A549 (cell line): ENCODE data around the gene PLCH1. TPM values are rescaled to one million over a fixed set of nuclear protein-coding genes. Genes with fewer than 3 reads are reported as not detected.

Experiments used
- ATAC-seq, 2 experiments: fragments of 200-7000 bp in 1 of 2; fragments of >200 bp in 1 of 2; cut with Nextera tagmentation in 1 of 2; cut with Tn5 transposase in 1 of 2; 3 replicates each; pipeline versions ENCODE4 v1.8.0 to v1.9.1; 2018 to 2020; ENCODE audit warnings: mild to moderate bottlenecking in 1 of 2, moderate library complexity in 1 of 2
- CTCF ChIA-PET: fragments of 300-600 bp; sonication (Branson Sonifier 250); formaldehyde crosslinking; extraction: SDS; loops from one replicate; lab custom pipeline; 2021; ENCODE audit warnings: antibody characterized with exemption, inconsistent platforms; lab: Yijun Ruan, JAX
- POLR2A ChIA-PET: fragments of 350-600 bp; formaldehyde crosslinking; extraction: SDS; loops from one replicate; lab custom pipeline; 2021; ENCODE audit warnings: antibody characterized with exemption, inconsistent platforms; lab: Yijun Ruan, JAX
- DNase-seq, 2 experiments: peaks; one replicate each; pipeline versions ENCODE4 v3.0.0 to v3.0.0-alpha.2; 2011 to 2016; ENCODE audit warnings: low read depth in 1 of 2, low spot score in 1 of 2
- FAIRE-seq: peaks from 2 replicates; lab custom pipeline; 2011; peaks lifted over from hg19 to GRCh38; lab: Jason Lieb, UNC
- H3K27ac ChIP-seq, 2 experiments: fragments of >200 bp; sonication (Bioruptor Twin); formaldehyde crosslinking; 3 replicates each; pipeline ENCODE4 v1.5.1; 2016 to 2017
- H3K4me1 ChIP-seq: fragments of >200 bp; sonication (Bioruptor Twin); formaldehyde crosslinking; 3 replicates; pipeline ENCODE4 v1.6.1; 2016
- H3K4me2 ChIP-seq: fragments of >200 bp; sonication (Bioruptor Twin); formaldehyde crosslinking; 3 replicates; pipeline ENCODE4 v1.6.1; 2016
- H3K4me3 ChIP-seq: fragments of >200 bp; sonication (Bioruptor Twin); formaldehyde crosslinking; 3 replicates; pipeline ENCODE4 v1.5.1; 2016
- H3K9me3 ChIP-seq: fragments of >200 bp; sonication (Bioruptor Twin); formaldehyde crosslinking; 3 replicates; pipeline ENCODE4 v1.6.1; 2016
- ATOH8 ChIP-seq: fragments of 250-450 bp; sonication (Bioruptor Pico); IDR thresholded peaks from 2 replicates; pipeline ENCODE4 v1.5.0; 2020; ENCODE audit warnings: low read depth, mild to moderate bottlenecking, moderate library complexity
- BCL3 ChIP-seq: fragments of >200 bp; sonication (Bioruptor Twin); formaldehyde crosslinking; IDR thresholded peaks from 3 replicates; pipeline ENCODE4 v1.6.1; 2016
- CBX8 ChIP-seq: fragments of 200-600 bp; sonication (generic); IDR thresholded peaks from 2 replicates; pipeline ENCODE4 v1.6.1; 2016
- CHD2 ChIP-seq: fragments of 150-350 bp; IDR thresholded peaks from 2 replicates; pipeline ENCODE4 v1.6.1; 2014; ENCODE audit warnings: low read length; ENCODE audit not compliant: partially characterized antibody
- CHD4 ChIP-seq: fragments of 200-600 bp; sonication (generic); IDR thresholded peaks from 2 replicates; pipeline ENCODE4 v1.6.1; 2016; ENCODE audit warnings: antibody characterized with exemption, mild to moderate bottlenecking, borderline replicate concordance
- E2F6 ChIP-seq: IDR thresholded peaks from 2 replicates; pipeline ENCODE4 v1.6.1; 2012; ENCODE audit warnings: low read depth, borderline replicate concordance
- HDAC2 ChIP-seq: fragments of 200-600 bp; sonication (generic); IDR thresholded peaks from 2 replicates; pipeline ENCODE4 v1.6.1; 2016
- HMGXB4 ChIP-seq: fragments of 250-450 bp; sonication (Bioruptor Pico); IDR thresholded peaks from 2 replicates; pipeline ENCODE4 v1.5.0; 2021; ENCODE audit warnings: mild to moderate bottlenecking, moderate library complexity, borderline replicate concordance
- HOXA7 ChIP-seq: fragments of 250-450 bp; sonication (Bioruptor Pico); IDR thresholded peaks from 2 replicates; pipeline ENCODE4 v1.5.0; 2020; ENCODE audit warnings: mild to moderate bottlenecking, moderate library complexity
- HOXB13 ChIP-seq: fragments of 250-450 bp; sonication (Bioruptor Pico); IDR thresholded peaks from 2 replicates; pipeline ENCODE4 v1.5.0; 2020; ENCODE audit warnings: low read depth, mild to moderate bottlenecking, moderate library complexity
- HOXB5 ChIP-seq: fragments of 250-450 bp; sonication (Bioruptor Pico); IDR thresholded peaks from 2 replicates; pipeline ENCODE4 v1.5.0; 2020; ENCODE audit warnings: mild to moderate bottlenecking, moderate library complexity
- JUN ChIP-seq, 2 experiments: fragments of >200 bp; sonication (Bioruptor Twin); formaldehyde crosslinking; IDR thresholded peaks; 2 replicates in 1 of 2; 3 replicates in 1 of 2; pipeline ENCODE4 v1.6.1; 2016 to 2017
- JUNB ChIP-seq: fragments of >200 bp; sonication (Bioruptor Twin); formaldehyde crosslinking; IDR thresholded peaks from 2 replicates; pipeline ENCODE4 v1.6.1; 2016
- MAFK ChIP-seq: fragments of 450-650 bp; IDR thresholded peaks from 2 replicates; pipeline ENCODE4 v1.6.1; 2014; ENCODE audit not compliant: partially characterized antibody
- MAZ ChIP-seq: fragments of 150-350 bp; IDR thresholded peaks from 2 replicates; pipeline ENCODE4 v1.6.1; 2014; ENCODE audit warnings: antibody characterized with exemption, low read depth, low read length, borderline replicate concordance
- MYC ChIP-seq: IDR thresholded peaks from 2 replicates; pipeline ENCODE4 v1.6.1; 2012; ENCODE audit warnings: mild to moderate bottlenecking, inconsistent platforms, low read length, improper control_type of control experiment, borderline replicate concordance
- RFX5 ChIP-seq: fragments of 450-650 bp; IDR thresholded peaks from 2 replicates; pipeline ENCODE4 v1.7.1; 2014; ENCODE audit warnings: antibody characterized with exemption, mild to moderate bottlenecking, moderate library complexity
- RNF2 ChIP-seq: fragments of 200-600 bp; sonication (generic); IDR thresholded peaks from 2 replicates; pipeline ENCODE4 v1.6.1; 2016; ENCODE audit warnings: low read depth, mild to moderate bottlenecking, antibody characterized with exemption, moderate library complexity, borderline replicate concordance
- SREBF2 ChIP-seq: fragments of 450-650 bp; IDR thresholded peaks from 2 replicates; pipeline ENCODE4 v1.6.1; 2014; ENCODE audit warnings: mild to moderate bottlenecking, moderate library complexity
- TFCP2L1 ChIP-seq: fragments of 250-450 bp; sonication (Bioruptor Pico); IDR thresholded peaks from 2 replicates; pipeline ENCODE4 v1.5.0; 2021; ENCODE audit warnings: mild to moderate bottlenecking
- TP53 ChIP-seq: fragments of 250-450 bp; sonication (Bioruptor Pico); IDR thresholded peaks from 2 replicates; pipeline ENCODE4 v1.5.0; 2021; ENCODE audit warnings: mild to moderate bottlenecking, moderate library complexity
- USF2 ChIP-seq: fragments of 450-650 bp; IDR thresholded peaks from 2 replicates; pipeline ENCODE4 v1.6.1; 2014; ENCODE audit warnings: antibody characterized with exemption
- ZNF302 ChIP-seq: fragments of 250-450 bp; sonication (Bioruptor Pico); IDR thresholded peaks from 2 replicates; pipeline ENCODE4 v1.9.0; 2021; ENCODE audit warnings: inconsistent platforms, mild to moderate bottlenecking, moderate library complexity
- WGBS: methylation state at CpG from one replicate; pipeline ENCODE4 v1.1.6; 2017; ENCODE audit errors: missing lambda C conversion rate; 5-methylcytosine and 5-hydroxymethylcytosine counted together
- polyA plus RNA-seq, 4 experiments: library from polyadenylated mRNA; depleted of rRNA in 3 of 4; stranded (reverse); fragments of >200 nt; fragmentation: RNase III in 1 of 4; extraction: RNeasy Plus Mini Kit Qiagen cat#74134 plus additional on column Dnase treatment in 1 of 4; gene quantifications; 2 replicates in 3 of 4; 3 replicates in 1 of 4; pipeline ENCODE4 v1.2.3, GENCODE V29; 2011 to 2017

Gene PLCH1
- polyA plus RNA-seq, 2 of the 4 experiments (the other 2 are of a cell fraction) = 2.1 to 11.1 TPM

- TF ChIP-seq RFX5 = no peak
- no peak for TF ChIP-seq CHD2
- no peak for TF ChIP-seq MAZ
- no peak for TF ChIP-seq HOXA7
- no peak for TF ChIP-seq HDAC2
- TF ChIP-seq TP53 (CRISPR knock-in tag) = no peak
- POLR2A ChIA-PET = no interaction called here
- ATAC-seq = no peak
- CTCF ChIA-PET = interaction anchor here (1.0 to 8.8 kb wide), 6 partner anchors 10 to 356 kb away, joined by 3 to 192 read pairs (median 7); no protein-coding TSS in a partner anchor
- 82% methylated on average over 4 of the region's 4 CpGs for WGBS
- H3K27ac ChIP-seq = no peak overlapping the region
- FAIRE-seq = no peak
- no peak overlapping the region for H3K4me2 ChIP-seq
- no peak overlapping the region for H3K4me3 ChIP-seq
- H3K4me1 ChIP-seq = peaks cover 6% of the 10 kb centered on the region; the same call in 1 of the 3 replicates
- no peaks in the 10 kb centered on the region for H3K9me3 ChIP-seq
- DNase-seq = no peak
Observed at GRCh38 chr3:155704771-155705559, 39.9 kb downstream of the PLCH1 start.

- Histone ChIP-seq H3K4me1 (peaks cover 6% of the 10 kb centered on the region; the same call in 1 of the 3 replicates), H3K4me3 (no peak overlapping the region), H3K27ac (no peak overlapping the region), H3K4me2 (no peak overlapping the region), H3K9me3 (no peaks in the 10 kb centered on the region)
- no peak for ATAC-seq
- 89% methylated on average over 6 of the region's 6 CpGs for WGBS
- ChIA-PET CTCF (interaction anchor here (1.0 to 8.8 kb wide), 7 partner anchors 11 to 351 kb away, joined by 3 to 192 read pairs (median 28); no protein-coding TSS in a partner anchor), POLR2A (no interaction called here)
- no peak for TF ChIP-seq E2F6
- TF ChIP-seq MAFK = no peak
- TF ChIP-seq USF2 = no peak
- no peak for TF ChIP-seq ATOH8 (CRISPR knock-in tag)
- TF ChIP-seq HMGXB4 = no peak
- no peak for TF ChIP-seq HOXA7
- TF ChIP-seq ZNF302 (CRISPR knock-in tag) = no peak
- no peak for DNase-seq
- FAIRE-seq = no peak
Observed at GRCh38 chr3:155704061-155704460, 40.8 kb downstream of the PLCH1 start.

GRCh38 chr3:155702745-155703591 is 41.9 kb downstream of the PLCH1 start:
- Histone ChIP-seq H3K4me3 (no peak overlapping the region), H3K9me3 (no peaks in the 10 kb centered on the region), H3K27ac (no peak overlapping the region), H3K4me2 (no peak overlapping the region), H3K4me1 (peaks cover 6% of the 10 kb centered on the region; the same call in 1 of the 3 replicates)
- WGBS = 53% methylated on average over 6 of the region's 6 CpGs
- ATAC-seq (no peak), DNase-seq (no peak), FAIRE-seq (no peak)
- POLR2A ChIA-PET = interaction anchor here (1.3 kb wide), 1 partner anchor 320 kb away, joined by 3 read pairs; no protein-coding TSS in a partner anchor
- CTCF ChIA-PET = interaction anchor here (0.8 to 8.8 kb wide), 18 partner anchors 9 to 350 kb away, joined by 3 to 192 read pairs (median 5); no protein-coding TSS in a partner anchor
- TF ChIP-seq CHD2 (no peak), SREBF2 (no peak), TFCP2L1 (CRISPR knock-in tag) (no peak), HOXA7 (no peak), JUNB (no peak), HOXB5 (CRISPR knock-in tag) (no peak), JUN (IDR thresholded peaks at IDR 0.05) (no peak), MYC (no peak), CBX8 (no peak), HOXB13 (CRISPR knock-in tag) (no peak), E2F6 (no peak), CHD4 (no peak), BCL3 (no peak), MAZ (no peak), RNF2 (no peak)
